ENCODE results near the gene PTCD1. TPM values are rescaled to one million over a fixed set of nuclear protein-coding genes. Genes with fewer than 3 reads are reported as not detected.

The PTCD1 gene
- total RNA-seq, 1 experiment from 2014 or later = 7.6 TPM

DNA sequence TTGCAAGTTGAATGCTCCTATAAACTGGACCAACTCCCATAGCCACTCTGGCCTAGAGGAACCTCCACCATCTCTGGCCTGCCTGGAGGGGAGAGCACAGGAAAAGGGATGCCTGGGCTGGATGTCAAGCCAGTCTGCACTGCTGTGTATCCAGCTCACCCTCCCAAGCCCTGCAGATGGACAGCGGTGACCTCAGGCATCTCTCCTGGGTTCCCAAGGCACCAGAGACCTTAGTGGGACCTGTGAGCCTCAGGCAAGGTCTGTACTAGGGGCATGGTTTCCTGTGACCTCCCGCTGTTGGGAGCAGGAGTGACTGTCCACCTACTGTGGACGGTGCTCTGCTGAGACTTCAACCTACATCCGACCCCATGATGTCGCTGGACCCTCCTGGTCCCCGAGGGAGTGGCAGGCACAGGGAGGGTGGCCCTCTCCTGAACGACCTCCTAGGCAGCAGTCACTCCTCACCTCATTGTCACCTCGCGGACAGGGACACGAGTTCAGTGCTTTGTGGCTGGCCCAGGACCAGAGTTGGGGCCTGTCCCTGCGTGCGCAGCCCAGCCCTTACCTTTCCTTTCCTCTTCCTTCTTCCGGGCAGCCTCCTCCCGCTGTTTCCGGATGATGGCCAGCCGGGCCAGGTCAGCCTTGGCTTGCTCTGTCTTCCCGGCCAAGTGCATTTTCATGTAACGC, 41.2 kb downstream of the PTCD1 start:
- peak overlapping the region; percentile 14 for H3K27ac Mint-ChIP-seq (ENCODE audit: unreplicated experiment)
- CTCF ChIA-PET = no interaction called here

DNA sequence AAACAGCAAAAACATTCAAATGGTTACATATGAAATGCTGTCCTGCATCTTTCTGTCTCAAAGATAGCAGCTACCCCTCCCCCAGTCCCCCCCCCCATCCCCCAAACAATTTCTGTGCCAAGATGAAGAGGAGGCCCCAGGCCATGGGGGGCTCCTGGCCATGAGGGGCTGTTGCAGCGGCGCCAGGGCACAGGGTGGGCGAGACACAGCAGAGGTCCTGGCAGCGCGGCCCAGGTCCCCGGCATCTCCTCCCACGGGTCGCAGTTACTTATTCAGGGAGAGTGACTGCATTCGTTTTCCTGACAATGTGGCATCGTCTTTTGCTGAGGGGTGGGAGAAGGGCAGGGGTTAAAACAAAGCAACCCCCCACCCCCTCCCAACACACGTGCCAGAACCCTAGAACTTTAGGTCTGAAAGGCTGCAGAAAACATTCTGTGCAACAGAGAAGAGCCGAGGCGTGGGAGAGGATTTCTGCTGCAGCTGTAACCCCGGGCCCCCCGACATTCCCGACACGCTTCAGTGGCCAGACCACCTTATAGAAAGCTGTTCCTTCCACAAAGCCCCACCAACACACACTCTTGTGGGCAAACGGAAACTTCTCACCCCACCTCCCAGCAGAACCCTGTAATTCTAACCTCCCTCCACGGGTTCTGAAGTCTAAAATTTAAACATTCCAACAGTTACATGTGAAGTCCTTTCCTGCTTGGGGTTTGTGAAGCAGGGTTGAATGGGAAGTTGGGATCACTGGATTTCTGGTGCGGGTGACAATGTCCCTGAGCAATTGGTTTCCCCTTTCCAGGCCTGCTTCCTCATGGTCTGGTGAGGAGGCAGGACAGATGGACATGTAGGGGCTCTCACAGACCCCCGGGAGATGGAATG, 41.9 kb downstream of the PTCD1 start:
- no TSS peak for BruUV-seq (replicated peaks)
- H3K27me3 Mint-ChIP-seq (ENCODE audit: unreplicated experiment) = no peaks in the 10 kb centered on the region
- CTCF ChIA-PET = no interaction called here
- TF ChIP-seq, protein P1, sequence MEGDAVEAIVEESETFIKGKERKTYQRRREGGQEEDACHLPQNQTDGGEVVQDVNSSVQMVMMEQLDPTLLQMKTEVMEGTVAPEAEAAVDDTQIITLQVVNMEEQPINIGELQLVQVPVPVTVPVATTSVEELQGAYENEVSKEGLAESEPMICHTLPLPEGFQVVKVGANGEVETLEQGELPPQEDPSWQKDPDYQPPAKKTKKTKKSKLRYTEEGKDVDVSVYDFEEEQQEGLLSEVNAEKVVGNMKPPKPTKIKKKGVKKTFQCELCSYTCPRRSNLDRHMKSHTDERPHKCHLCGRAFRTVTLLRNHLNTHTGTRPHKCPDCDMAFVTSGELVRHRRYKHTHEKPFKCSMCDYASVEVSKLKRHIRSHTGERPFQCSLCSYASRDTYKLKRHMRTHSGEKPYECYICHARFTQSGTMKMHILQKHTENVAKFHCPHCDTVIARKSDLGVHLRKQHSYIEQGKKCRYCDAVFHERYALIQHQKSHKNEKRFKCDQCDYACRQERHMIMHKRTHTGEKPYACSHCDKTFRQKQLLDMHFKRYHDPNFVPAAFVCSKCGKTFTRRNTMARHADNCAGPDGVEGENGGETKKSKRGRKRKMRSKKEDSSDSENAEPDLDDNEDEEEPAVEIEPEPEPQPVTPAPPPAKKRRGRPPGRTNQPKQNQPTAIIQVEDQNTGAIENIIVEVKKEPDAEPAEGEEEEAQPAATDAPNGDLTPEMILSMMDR (IDR thresholded peaks at IDR 0.05; ENCODE audit: unreplicated experiment) = no peak
- peak overlapping the region; percentile 14 for H3K27ac Mint-ChIP-seq (ENCODE audit: unreplicated experiment)
- peaks cover 77% of the 10 kb centered on the region for H3K36me3 Mint-ChIP-seq (ENCODE audit: insufficient read depth, unreplicated experiment)
- no peak for DNase-seq
- no peak overlapping the region for H3K4me3 Mint-ChIP-seq (ENCODE audit: low read depth, unreplicated experiment)
- intact Hi-C loops (cut with micrococcal nuclease; ENCODE audit: unreplicated experiment) = no loop called here
- peaks cover 8% of the 10 kb centered on the region for H3K4me1 Mint-ChIP-seq (ENCODE audit: low read depth, unreplicated experiment)
- H3K9me3 Mint-ChIP-seq (ENCODE audit: low read depth, unreplicated experiment) = no peaks in the 10 kb centered on the region

More for the DNA sequence above, 41.2 kb downstream of the PTCD1 start:
- H3K4me3 Mint-ChIP-seq (ENCODE audit: low read depth, unreplicated experiment) = no peak overlapping the region
- TF ChIP-seq, protein P1 (IDR thresholded peaks at IDR 0.05; ENCODE audit: unreplicated experiment) = no peak
- DNase-seq = no peak
- no peaks in the 10 kb centered on the region for H3K27me3 Mint-ChIP-seq (ENCODE audit: unreplicated experiment)
- BruUV-seq (replicated peaks) = no TSS peak
- no peaks in the 10 kb centered on the region for H3K9me3 Mint-ChIP-seq (ENCODE audit: low read depth, unreplicated experiment)
- peaks cover 8% of the 10 kb centered on the region for H3K4me1 Mint-ChIP-seq (ENCODE audit: low read depth, unreplicated experiment)
- H3K36me3 Mint-ChIP-seq (ENCODE audit: insufficient read depth, unreplicated experiment) = peaks cover 73% of the 10 kb centered on the region
- intact Hi-C loops (cut with micrococcal nuclease; ENCODE audit: unreplicated experiment) = no loop called here

DNA sequence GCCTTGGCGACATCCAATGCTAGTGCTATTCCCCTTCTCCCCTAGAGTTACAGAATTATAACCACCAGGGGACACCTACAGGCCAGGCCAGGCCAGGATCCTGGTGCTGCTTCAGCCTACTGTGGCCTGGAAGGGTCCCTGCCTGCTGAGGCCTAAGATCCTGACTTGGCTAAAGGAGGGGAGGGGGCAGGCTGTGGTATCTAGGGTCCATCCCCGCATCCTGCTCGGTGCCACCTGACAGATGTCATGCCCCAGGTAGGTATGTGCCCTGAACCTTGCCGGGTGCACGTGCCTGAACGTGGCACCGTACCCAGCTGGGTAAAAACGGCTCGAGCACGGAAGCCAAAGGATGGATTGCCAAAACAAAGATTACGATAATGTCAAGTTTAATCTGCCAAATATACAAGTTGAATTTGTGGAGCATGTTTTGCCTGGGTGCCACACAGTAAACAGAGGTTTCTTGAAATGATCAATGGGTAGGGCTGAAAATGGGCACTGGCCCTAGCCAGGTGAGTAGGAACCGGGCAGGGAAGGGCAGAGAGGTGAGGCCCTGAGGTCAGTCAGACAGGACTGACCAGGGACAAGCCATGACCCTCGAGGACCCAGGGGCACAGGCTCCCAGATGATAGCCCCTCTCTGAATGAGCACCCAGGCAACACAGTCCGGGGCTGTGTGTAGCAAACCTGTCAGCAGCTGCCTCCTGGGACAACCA, 42.8 kb downstream of the PTCD1 start:
- CTCF ChIA-PET = no interaction called here
- no peaks in the 10 kb centered on the region for H3K9me3 Mint-ChIP-seq (ENCODE audit: low read depth, unreplicated experiment)
- no peak for DNase-seq
- intact Hi-C loops (cut with micrococcal nuclease; ENCODE audit: unreplicated experiment) = no loop called here
- H3K27me3 Mint-ChIP-seq (ENCODE audit: unreplicated experiment) = no peaks in the 10 kb centered on the region
- BruUV-seq (replicated peaks) = TSS peak; percentile 95
- peaks cover 76% of the 10 kb centered on the region for H3K36me3 Mint-ChIP-seq (ENCODE audit: insufficient read depth, unreplicated experiment)
- H3K27ac Mint-ChIP-seq (ENCODE audit: unreplicated experiment) = no peak overlapping the region
- H3K4me3 Mint-ChIP-seq (ENCODE audit: low read depth, unreplicated experiment) = no peak overlapping the region
- TF ChIP-seq, protein P1 (IDR thresholded peaks at IDR 0.05; ENCODE audit: unreplicated experiment) = no peak
- H3K4me1 Mint-ChIP-seq (ENCODE audit: low read depth, unreplicated experiment) = peaks cover 8% of the 10 kb centered on the region

DNA sequence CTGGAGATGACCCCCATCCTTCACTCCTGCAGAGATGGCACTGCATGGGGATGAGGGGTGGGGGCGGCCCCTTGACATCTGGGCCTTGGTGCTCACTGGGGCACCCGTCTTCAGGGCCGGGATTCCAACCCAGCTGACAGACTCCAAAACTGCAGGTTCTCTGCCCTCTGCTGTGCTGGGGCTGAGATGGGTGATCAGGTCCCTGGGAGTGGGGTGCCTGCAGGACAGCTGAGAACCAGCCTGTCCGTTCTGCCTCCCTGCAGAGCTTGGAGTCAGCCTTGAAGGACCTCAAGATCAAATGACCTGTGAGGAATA, 44.5 kb downstream of the PTCD1 start:
- CTCF ChIA-PET = no interaction called here
- no peak overlapping the region for H3K4me3 Mint-ChIP-seq (ENCODE audit: low read depth, unreplicated experiment)
- no peak for DNase-seq
- TF ChIP-seq, protein P1 (IDR thresholded peaks at IDR 0.05; ENCODE audit: unreplicated experiment) = no peak
- H3K27me3 Mint-ChIP-seq (ENCODE audit: unreplicated experiment) = no peaks in the 10 kb centered on the region
- no peak overlapping the region for H3K27ac Mint-ChIP-seq (ENCODE audit: unreplicated experiment)
- H3K36me3 Mint-ChIP-seq (ENCODE audit: insufficient read depth, unreplicated experiment) = peaks cover 68% of the 10 kb centered on the region
- intact Hi-C loops (cut with micrococcal nuclease; ENCODE audit: unreplicated experiment) = no loop called here
- H3K4me1 Mint-ChIP-seq (ENCODE audit: low read depth, unreplicated experiment) = peaks cover 7% of the 10 kb centered on the region
- H3K9me3 Mint-ChIP-seq (ENCODE audit: low read depth, unreplicated experiment) = no peaks in the 10 kb centered on the region
- BruUV-seq (replicated peaks) = no TSS peak
